Activated CD8-positive, alpha-beta T cell treated with anti-CD3 and anti-CD28 coated beads for 36 hours (primary cell): ENCODE data around the gene NPHP4. TPM values are rescaled to one million over a fixed set of nuclear protein-coding genes. Genes with fewer than 3 reads are reported as not detected.

Experiments
- ATAC-seq: fragments of 200-7000 bp; cut with Tn5 transposase; one replicate; pipeline ENCODE4 v1.10.0; 2021; ENCODE audit warnings: mild to moderate bottlenecking, moderate library complexity
- CTCF ChIA-PET: fragments of 350-600 bp; sonication (Branson Sonifier 250); formaldehyde crosslinking; loops from one replicate; lab custom pipeline; 2021; ENCODE audit warnings: antibody characterized with exemption; lab: Charles Lee
- POLR2A ChIA-PET: fragments of 350-600 bp; sonication (Branson Sonifier 250); formaldehyde crosslinking; loops from one replicate; lab custom pipeline; 2021; ENCODE audit warnings: antibody characterized with exemption; lab: Charles Lee
- DNase-seq: peaks from one replicate; pipeline ENCODE4 v3.0.0-alpha.2; 2020
- H3K27ac Mint-ChIP-seq: one replicate; pipeline ENCODE4 v1.8.0; 2021; ENCODE audit warnings: mild to moderate bottlenecking, mixed read lengths
- H3K27me3 Mint-ChIP-seq: one replicate; pipeline ENCODE4 v1.8.0; 2021; ENCODE audit warnings: mixed read lengths
- H3K36me3 Mint-ChIP-seq: one replicate; pipeline ENCODE4 v1.8.0; 2021; ENCODE audit warnings: low read depth, mixed read lengths
- H3K4me1 Mint-ChIP-seq: one replicate; pipeline ENCODE4 v1.8.0; 2021; ENCODE audit warnings: low read depth, mixed read lengths
- H3K4me3 Mint-ChIP-seq: one replicate; pipeline ENCODE4 v1.8.0; 2021; ENCODE audit warnings: mild to moderate bottlenecking, moderate library complexity, mixed read lengths
- H3K9me3 Mint-ChIP-seq: one replicate; pipeline ENCODE4 v1.8.0; 2021; ENCODE audit warnings: mixed read lengths
- intact Hi-C: fragments of 100-400 bp; cut with micrococcal nuclease; formaldehyde crosslinking; loops from one replicate; pipeline ENCODE4 v1.10.0; 2022
- total RNA-seq, 2 experiments: library from RNA; stranded (reverse); gene quantifications; one replicate each; pipeline ENCODE4 v1.2.3, GENCODE V29; 2021
- TF ChIP-seq, protein P1 (sequence below): fragments of 200-600 bp; IDR thresholded peaks from one replicate; pipeline ENCODE4 v1.8.0; 2022; ENCODE audit warnings: antibody characterized with exemption, mild to moderate bottlenecking

The NPHP4 gene
- total RNA-seq, 2 experiments from 2014 or later = 16.5 to 16.8 TPM

DNA sequence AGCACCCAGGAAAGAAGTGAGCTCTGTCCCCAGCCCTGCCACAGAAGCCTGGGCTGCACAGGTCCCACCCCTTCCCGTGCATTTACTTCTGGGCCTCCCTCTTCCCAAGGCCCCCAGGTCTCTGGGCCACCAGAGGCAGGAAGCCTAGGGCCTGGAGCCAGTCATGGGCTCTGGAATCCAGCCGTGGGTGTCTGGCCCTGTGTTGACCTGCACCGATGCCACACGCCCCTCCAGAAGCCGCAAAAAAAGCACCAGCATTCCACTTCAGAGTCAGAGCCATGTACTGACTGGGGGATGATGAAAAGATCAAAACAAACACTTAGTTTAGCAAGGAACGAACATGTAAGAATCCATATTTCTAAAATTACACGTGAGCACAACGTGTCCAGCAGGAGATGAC, 141.7 kb downstream of the NPHP4 start:
- TF ChIP-seq, protein P1, sequence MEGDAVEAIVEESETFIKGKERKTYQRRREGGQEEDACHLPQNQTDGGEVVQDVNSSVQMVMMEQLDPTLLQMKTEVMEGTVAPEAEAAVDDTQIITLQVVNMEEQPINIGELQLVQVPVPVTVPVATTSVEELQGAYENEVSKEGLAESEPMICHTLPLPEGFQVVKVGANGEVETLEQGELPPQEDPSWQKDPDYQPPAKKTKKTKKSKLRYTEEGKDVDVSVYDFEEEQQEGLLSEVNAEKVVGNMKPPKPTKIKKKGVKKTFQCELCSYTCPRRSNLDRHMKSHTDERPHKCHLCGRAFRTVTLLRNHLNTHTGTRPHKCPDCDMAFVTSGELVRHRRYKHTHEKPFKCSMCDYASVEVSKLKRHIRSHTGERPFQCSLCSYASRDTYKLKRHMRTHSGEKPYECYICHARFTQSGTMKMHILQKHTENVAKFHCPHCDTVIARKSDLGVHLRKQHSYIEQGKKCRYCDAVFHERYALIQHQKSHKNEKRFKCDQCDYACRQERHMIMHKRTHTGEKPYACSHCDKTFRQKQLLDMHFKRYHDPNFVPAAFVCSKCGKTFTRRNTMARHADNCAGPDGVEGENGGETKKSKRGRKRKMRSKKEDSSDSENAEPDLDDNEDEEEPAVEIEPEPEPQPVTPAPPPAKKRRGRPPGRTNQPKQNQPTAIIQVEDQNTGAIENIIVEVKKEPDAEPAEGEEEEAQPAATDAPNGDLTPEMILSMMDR = no peak
- Mint-ChIP-seq H3K4me1 (no peaks in the 10 kb centered on the region), H3K27ac (no peak overlapping the region)

DNA sequence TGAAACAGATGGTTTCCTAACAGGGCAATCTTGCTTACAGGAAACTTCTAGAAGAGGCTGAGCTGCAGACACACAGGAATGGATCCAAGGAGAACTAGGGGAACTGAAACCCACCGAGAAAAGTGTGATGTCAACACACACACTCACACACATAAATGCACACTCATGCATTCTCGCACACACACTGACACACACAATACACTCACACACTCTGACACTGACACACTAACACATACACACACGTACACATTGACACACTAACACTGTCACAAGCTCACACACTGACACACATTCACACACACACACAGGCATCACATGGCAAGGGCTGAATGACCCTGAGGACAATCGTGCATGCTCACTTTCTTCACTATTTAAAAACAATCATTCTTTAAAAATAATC, 142.7 kb downstream of the NPHP4 start:
- H3K9me3 Mint-ChIP-seq = no peaks in the 10 kb centered on the region
- TF ChIP-seq, protein P1 = no peak
- CTCF ChIA-PET = no interaction called here
- H3K36me3 Mint-ChIP-seq = no peaks in the 10 kb centered on the region
- no peak for ATAC-seq
- no peak overlapping the region for H3K4me3 Mint-ChIP-seq
- intact Hi-C loops = no loop called here
- H3K4me1 Mint-ChIP-seq = no peaks in the 10 kb centered on the region
- no peak for DNase-seq
- peaks cover 2% of the 10 kb centered on the region for H3K27me3 Mint-ChIP-seq
- H3K27ac Mint-ChIP-seq = no peak overlapping the region
- POLR2A ChIA-PET = interaction anchor here (0.6 kb wide), 1 partner anchor 1893 kb away, joined by 3 read pairs; no protein-coding TSS in a partner anchor

More for the DNA sequence above, 141.7 kb downstream of the NPHP4 start:
- Mint-ChIP-seq H3K36me3 (no peaks in the 10 kb centered on the region), H3K4me3 (no peak overlapping the region), H3K27me3 (peaks cover 2% of the 10 kb centered on the region), H3K9me3 (no peaks in the 10 kb centered on the region)
- CTCF ChIA-PET = no interaction called here
- POLR2A ChIA-PET = no interaction called here
- DNase-seq (no peak), ATAC-seq (no peak)
- intact Hi-C loops = no loop called here

DNA sequence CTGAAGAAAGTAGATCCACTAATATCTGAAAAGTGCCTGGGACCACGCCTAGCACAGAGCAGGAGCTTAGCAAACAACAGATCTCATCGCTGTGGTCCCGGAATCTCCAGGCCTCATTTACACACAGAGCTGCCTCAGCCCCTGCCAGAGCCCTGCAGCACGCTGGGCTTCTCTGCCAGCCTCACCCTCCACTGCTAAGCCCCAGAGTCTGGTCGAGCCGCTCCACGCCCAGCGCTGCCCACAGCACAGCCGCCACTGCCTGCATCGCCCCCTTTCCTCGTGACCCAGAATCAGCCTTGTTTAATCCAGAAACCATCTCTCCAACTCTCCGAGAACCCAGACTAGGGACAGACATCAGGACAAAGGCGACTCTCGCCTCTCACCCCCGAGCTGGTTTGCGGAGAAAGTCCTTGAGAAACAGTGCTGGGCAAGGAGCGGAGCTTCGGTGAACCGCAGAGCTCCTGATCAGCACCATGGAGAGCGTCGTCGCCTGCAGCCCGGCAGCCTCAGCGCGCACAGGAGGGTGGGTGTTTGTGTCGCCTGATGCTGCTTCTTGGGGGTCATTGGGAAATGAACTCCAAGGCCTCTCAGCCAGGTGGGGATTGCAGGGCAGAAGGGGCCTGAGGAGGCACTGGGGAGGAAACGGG, 145.1 kb downstream of the NPHP4 start:
- Mint-ChIP-seq H3K4me1 (no peaks in the 10 kb centered on the region), H3K36me3 (no peaks in the 10 kb centered on the region), H3K4me3 (no peak overlapping the region), H3K9me3 (no peaks in the 10 kb centered on the region), H3K27me3 (peaks cover 2% of the 10 kb centered on the region), H3K27ac (no peak overlapping the region)
- ChIA-PET CTCF (interaction anchor here (1.3 kb wide), 1 partner anchor 337 kb away, joined by 3 read pairs; no protein-coding TSS in a partner anchor), POLR2A (no interaction called here)
- peak; percentile 18 for DNase-seq
- TF ChIP-seq, protein P1 = no peak
- intact Hi-C loops = no loop called here
- ATAC-seq = no peak

DNA sequence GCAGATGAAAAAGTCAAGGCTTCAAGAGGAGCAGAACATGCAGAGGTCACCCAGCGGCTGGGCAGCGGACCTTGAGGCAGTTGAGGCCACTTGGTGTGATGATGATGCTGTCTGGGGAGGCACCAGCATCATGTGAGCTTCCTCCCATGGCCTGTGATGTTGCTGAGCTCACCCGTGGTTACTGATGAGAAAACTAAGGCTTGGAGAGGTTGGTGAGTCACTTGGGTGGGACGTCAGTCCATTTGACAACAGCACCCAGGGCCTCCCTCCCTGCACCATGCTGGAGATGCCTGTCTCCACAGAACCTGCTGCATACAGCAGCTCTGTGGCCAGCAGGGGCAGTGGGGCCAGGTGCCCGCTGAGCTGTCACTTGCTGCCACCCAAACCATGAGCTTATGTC, 146.8 kb downstream of the NPHP4 start:
- Mint-ChIP-seq H3K27me3 (peaks cover 2% of the 10 kb centered on the region), H3K27ac (no peak overlapping the region), H3K36me3 (no peaks in the 10 kb centered on the region), H3K9me3 (no peaks in the 10 kb centered on the region), H3K4me3 (no peak overlapping the region), H3K4me1 (no peaks in the 10 kb centered on the region)
- intact Hi-C loops = no loop called here
- TF ChIP-seq, protein P1 = no peak
- DNase-seq (no peak), ATAC-seq (no peak)
- CTCF ChIA-PET = no interaction called here
- POLR2A ChIA-PET = no interaction called here

DNA sequence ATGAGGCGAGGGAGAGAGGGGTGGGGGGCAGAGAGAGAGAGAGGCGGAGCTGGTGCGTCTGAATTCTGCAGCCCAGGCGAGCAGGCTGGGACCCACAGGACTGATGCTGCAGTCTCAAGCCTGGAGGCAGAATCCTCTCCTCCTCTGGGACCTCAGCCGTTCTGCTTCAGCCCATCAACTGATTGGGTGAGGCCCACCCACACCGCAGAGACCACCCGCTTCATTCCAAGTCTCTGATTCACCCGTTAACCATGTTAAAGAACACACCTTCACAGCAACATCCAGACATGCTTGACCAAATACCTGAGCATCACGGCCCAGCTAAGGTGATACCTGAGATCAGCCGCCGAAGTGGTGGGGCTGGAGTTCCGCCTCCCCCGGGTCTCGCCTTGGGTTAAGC, 147.8 kb downstream of the NPHP4 start:
- Mint-ChIP-seq H3K4me3 (no peak overlapping the region), H3K9me3 (no peaks in the 10 kb centered on the region), H3K36me3 (no peaks in the 10 kb centered on the region), H3K4me1 (no peaks in the 10 kb centered on the region), H3K27me3 (peaks cover 2% of the 10 kb centered on the region), H3K27ac (no peak overlapping the region)
- intact Hi-C loops = no loop called here
- ChIA-PET POLR2A (interaction anchor here (1.2 kb wide), 1 partner anchor 37 kb away, joined by 3 read pairs; no protein-coding TSS in a partner anchor), CTCF (no interaction called here)
- DNase-seq = no peak
- no peak for ATAC-seq
- TF ChIP-seq, protein P1 = no peak
